Muscle layer of duodenum (tissue), 2 donors: ENCODE measurements around the gene MN1.

Experiments
- H3K27ac ChIP-seq: one replicate; pipeline ENCODE4 v1.7.0; 2013; ENCODE audit warnings: mild to moderate bottlenecking, low read length
- H3K27me3 ChIP-seq: one replicate; pipeline ENCODE4 v1.7.0; 2013; ENCODE audit warnings: low read depth, mild to moderate bottlenecking, control low read depth, low read length
- H3K36me3 ChIP-seq, 2 donors: one replicate each; pipeline ENCODE4 v1.7.0; 2013; ENCODE audit warnings: low read length in 2 of 2, control low read depth in 1 of 2, mild to moderate bottlenecking in 1 of 2; ENCODE audit not compliant: insufficient read depth in 2 of 2, control insufficient read depth in 1 of 2
- H3K4me1 ChIP-seq, 2 donors: one replicate each; pipeline ENCODE4 v1.7.0; 2013; ENCODE audit warnings: low read length in 2 of 2, mild to moderate bottlenecking in 2 of 2, control low read depth in 1 of 2, moderate library complexity in 1 of 2; ENCODE audit not compliant: insufficient read depth in 2 of 2, control insufficient read depth in 1 of 2
- H3K4me3 ChIP-seq, 2 donors: one replicate each; pipeline ENCODE4 v1.7.0; 2013; ENCODE audit warnings: low read length in 2 of 2, low read depth in 1 of 2, mild to moderate bottlenecking in 1 of 2
- H3K9me3 ChIP-seq, 2 donors: one replicate each; pipeline ENCODE4 v1.7.0; 2013; ENCODE audit warnings: low read length in 2 of 2, control low read depth in 1 of 2, mild to moderate bottlenecking in 1 of 2; ENCODE audit not compliant: control insufficient read depth in 1 of 2
- donor health status: healthy.

The MN1 gene

DNA sequence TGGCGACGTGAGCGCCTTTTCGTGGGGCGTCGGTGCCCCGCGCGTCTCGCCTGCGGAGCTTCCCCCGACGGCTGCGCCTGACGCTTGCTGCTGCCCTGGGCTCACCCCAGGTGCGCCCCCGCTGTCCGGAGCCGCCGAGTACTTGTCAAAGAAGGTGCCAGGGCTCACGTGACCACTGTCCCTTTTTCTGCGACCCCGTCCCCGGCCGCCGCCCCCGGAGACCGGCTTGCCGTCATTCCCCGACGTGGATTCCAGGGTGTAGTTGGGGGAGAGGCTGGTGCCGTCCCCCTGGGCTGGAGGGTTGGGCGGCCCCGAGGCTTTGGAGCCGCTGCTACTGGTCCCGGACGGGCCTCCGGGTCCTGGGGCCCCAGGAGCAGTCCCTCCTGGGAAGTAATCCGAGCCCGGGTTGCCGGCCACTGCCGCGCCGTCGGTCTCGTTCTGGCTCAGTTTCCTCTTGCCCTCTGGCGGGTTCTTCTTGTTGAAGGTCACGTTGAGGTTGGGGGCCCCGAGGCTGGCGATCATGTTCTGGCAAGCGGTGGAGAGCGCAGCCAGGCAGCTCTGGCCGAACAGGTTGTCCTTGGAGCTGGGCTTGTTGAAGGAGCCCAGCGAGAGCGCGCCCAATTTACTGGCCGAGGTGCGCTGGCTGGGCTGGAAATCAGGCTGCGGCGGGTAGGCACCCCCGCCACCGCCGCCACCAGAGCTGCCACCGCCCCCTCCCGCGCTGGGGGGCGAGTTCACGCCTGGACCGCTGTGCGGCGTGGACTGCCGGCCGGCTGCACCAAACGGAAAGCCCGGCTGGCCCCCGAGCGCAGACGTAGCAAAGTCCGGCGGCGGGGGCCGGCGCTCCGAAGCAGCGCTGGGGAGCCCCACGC, 3.8 kb downstream of the MN1 start:
- Histone ChIP-seq H3K4me1 (peaks cover 0 to 24% of the 10 kb centered on the region in 2 donors), H3K36me3 (no peaks in the 10 kb centered on the region), H3K27ac (no peak overlapping the region), H3K4me3 (peak overlapping the region in 1 of 2 donors; percentile 90), H3K9me3 (no peaks in the 10 kb centered on the region), H3K27me3 (no peaks in the 10 kb centered on the region)

DNA sequence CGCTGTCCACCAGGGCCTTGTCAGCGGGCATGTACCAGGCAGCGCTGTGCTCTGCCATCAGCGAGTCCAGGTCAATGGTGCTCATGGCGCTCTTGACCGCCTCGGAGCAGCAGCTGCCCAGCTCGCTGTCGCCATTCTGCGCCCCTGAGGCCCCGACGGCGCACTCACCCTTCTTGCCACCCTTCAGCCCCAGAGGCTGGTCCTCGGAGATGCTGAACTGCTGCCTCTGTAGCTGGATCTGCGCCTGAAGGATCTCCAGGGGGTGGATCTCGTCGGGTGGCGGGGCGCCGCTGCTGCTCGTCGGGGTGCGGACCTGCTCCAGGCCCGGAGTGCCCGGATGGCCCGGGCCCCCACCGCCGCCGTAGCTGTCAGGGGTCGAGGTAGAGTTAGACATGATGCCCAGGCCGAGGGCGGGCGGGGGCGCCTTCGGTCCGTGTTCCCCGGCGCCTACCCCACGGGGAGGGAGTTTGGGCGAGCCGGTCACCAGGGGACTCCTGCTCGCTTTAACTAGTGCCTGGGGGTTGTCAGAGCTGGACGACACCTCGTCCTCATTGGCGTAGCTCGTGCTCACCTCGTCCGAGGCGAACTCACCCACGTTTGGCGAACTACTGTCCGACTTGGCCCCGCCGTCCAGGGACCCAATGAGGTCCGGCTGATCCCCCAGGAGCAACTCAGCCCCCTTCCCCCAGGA, 4.6 kb downstream of the MN1 start:
- peaks cover 0 to 24% of the 10 kb centered on the region in 2 donors for H3K4me1 ChIP-seq
- H3K4me3 ChIP-seq = peak overlapping the region; percentile 11 to 90
- H3K9me3 ChIP-seq = no peaks in the 10 kb centered on the region
- H3K27ac ChIP-seq = peak overlapping the region; percentile 74
- H3K36me3 ChIP-seq = no peaks in the 10 kb centered on the region
- H3K27me3 ChIP-seq = no peaks in the 10 kb centered on the region

DNA sequence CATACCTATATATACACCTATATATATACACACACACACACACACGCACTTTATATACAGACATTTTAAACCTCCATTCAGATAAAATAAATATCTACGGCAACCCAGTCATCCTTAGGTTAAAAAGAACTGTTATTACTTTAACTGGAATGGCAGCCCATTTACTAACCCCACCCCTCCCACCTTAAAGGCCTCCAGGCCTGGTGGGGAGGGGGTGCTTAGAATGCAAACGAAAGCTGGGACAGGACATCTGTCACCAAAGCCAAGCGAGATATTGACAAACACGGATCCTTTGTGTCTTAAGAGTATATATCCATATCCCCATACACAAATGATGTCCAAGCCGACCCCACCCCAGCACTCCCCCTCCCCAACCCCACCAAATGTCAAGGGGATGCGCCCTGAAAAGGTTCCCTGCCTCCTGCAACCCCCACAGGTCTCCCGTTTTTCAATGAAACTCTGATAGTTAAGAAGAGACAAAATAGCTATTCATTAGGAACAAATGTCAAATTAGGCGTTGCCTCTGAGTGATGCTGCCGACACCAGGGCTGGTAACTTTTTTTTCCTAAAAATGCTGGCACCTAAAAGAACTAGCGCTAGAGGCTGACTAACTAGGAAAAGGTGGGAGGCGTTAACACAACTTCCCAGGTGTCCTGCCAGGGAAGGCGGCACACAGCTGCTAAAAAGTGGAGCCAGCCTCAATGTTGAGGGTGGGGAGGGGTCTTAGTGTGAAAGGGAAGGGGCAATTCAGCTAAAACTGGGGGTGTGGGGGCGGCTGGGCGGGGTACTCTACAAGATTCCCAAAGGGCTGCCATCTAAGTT, 5.6 kb downstream of the MN1 start:
- Histone ChIP-seq H3K9me3 (no peaks in the 10 kb centered on the region), H3K4me1 (peaks cover 0 to 24% of the 10 kb centered on the region in 2 donors), H3K27me3 (no peaks in the 10 kb centered on the region), H3K36me3 (no peaks in the 10 kb centered on the region), H3K27ac (peak overlapping the region; percentile 74), H3K4me3 (peak overlapping the region; percentile 52 to 90)

DNA sequence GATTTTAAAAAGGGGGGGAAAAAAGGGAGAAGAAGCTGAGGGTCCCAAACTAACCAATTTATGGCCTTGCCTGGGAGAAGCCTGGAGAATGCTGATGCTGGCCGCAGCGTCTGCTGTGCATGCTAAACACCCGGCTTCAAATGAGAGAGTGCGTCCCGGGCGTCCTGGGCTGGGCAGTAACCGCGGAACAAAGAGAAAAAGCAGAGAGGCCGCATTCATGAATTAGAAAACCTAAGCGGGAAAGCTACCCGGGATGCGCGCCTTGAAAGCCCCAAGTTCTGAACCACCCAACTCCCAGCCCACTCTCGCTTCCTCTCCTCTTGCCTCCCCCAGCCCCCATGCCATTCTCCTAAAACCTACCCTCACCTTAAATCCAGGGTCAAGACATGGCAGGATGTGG, 6.5 kb downstream of the MN1 start:
- H3K36me3 ChIP-seq = no peaks in the 10 kb centered on the region
- peak overlapping the region; percentile 52 to 90 for H3K4me3 ChIP-seq
- peaks cover 0 to 17% of the 10 kb centered on the region in 2 donors for H3K4me1 ChIP-seq
- no peaks in the 10 kb centered on the region for H3K9me3 ChIP-seq
- peak overlapping the region; percentile 47 for H3K27ac ChIP-seq
- no peaks in the 10 kb centered on the region for H3K27me3 ChIP-seq

DNA sequence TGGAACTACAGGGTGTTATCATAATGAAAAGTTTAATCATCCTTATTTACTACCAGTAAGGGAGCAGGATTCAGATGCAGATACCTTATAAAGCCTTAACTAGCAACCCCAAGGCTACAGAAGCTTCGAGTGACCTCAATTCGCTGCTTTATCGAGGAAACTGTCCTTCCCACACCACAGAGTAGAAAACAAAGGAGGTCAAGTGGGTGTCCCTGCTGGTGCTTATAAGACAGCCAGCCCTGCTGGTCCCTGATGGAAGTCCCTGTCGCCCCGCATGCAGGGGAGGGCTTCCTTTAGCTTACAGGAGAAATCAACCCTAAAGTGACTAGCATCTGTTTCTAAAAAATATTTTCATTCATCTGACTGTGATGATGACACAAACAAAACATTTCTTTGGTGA, 7.3 kb downstream of the MN1 start:
- H3K9me3 ChIP-seq = no peaks in the 10 kb centered on the region
- H3K36me3 ChIP-seq = no peaks in the 10 kb centered on the region
- H3K4me1 ChIP-seq = peaks cover 0 to 11% of the 10 kb centered on the region in 2 donors
- peak overlapping the region in 1 of 2 donors; percentile 90 for H3K4me3 ChIP-seq
- H3K27me3 ChIP-seq = no peaks in the 10 kb centered on the region
- peak overlapping the region; percentile 47 for H3K27ac ChIP-seq

DNA sequence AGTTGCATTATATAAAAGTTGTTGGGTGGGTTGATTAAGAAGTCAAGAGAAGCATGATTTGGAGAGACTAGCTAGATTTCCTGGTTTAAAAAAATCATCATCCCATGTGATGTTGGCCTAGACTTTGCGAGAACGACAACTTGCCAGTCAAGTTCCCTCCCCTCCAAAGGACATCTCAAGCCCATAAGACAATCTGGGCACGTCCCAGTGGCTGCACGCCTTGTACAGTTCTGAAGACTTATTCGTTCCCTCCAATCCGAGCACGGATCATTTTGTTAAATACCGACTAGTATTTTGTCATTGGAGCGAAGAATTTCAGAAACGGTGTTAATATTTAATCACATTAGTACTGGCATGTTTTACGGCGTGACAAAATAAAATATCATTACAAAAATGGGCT, 8.0 kb downstream of the MN1 start:
- Histone ChIP-seq H3K27me3 (no peaks in the 10 kb centered on the region), H3K9me3 (no peaks in the 10 kb centered on the region), H3K4me1 (peaks cover 0 to 6% of the 10 kb centered on the region in 2 donors), H3K4me3 (peak overlapping the region in 1 of 2 donors; percentile 90), H3K36me3 (no peaks in the 10 kb centered on the region), H3K27ac (peak overlapping the region; percentile 47)

DNA sequence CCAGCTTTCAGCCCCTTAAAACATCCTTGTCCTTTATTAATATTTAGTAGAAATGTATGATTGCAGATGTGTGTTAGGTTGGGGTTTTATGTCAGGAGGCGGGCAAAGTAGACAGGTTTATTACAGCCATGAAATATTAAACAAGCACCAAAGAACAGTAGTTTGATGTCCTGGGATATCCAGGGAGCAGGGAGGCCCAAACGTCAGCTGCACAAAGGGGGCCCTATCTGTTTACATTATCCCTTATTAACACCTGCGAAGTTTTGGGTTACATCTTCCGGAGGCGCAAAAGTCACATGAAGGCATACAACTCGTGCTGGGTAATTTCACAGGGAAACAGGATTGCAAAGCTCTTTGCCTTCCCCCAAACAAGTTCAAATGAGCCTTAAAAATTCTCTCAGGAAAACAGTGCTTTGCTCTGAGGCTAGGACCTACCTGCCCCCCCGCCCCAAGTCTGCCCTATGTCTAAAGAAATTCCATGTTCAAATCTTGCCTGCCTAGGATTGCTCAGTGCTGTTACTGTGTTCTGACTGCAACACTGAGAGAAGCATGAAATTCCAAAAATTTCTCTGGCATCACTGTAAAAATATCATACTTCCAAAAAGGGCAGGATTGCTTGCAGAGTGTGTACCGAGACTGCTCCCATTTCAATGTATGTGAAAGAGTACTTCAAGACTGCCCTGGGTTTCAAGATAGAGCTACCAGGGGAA, 8.9 kb downstream of the MN1 start:
- Histone ChIP-seq H3K27ac (peak overlapping the region; percentile 48), H3K4me1 (peaks cover 0 to 3% of the 10 kb centered on the region in 2 donors), H3K9me3 (no peaks in the 10 kb centered on the region), H3K27me3 (no peaks in the 10 kb centered on the region), H3K4me3 (peak overlapping the region in 1 of 2 donors; percentile 20), H3K36me3 (no peaks in the 10 kb centered on the region)

DNA sequence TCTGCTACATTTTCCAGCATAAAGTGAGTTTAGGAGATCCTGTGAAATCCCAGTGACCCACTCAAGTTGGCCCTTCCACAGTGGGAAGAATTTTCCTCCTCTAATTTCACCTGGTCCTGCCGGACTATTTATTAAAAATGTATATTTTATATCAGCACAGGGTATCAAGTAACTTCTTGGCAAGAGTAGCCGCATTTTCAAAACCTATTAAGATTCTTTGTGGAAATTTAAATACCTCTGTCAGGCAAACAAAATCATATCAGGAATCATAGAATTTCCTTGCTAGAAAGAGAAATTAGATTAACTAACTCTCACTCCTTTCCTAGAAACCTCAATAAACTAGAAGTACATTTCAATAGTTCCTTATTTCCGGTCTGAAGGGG, 9.7 kb downstream of the MN1 start:
- Histone ChIP-seq H3K4me3 (peak overlapping the region in 1 of 2 donors; percentile 43), H3K27me3 (no peaks in the 10 kb centered on the region), H3K36me3 (no peaks in the 10 kb centered on the region), H3K4me1 (peaks cover 0 to 7% of the 10 kb centered on the region in 2 donors), H3K9me3 (no peaks in the 10 kb centered on the region), H3K27ac (peak overlapping the region; percentile 66)

DNA sequence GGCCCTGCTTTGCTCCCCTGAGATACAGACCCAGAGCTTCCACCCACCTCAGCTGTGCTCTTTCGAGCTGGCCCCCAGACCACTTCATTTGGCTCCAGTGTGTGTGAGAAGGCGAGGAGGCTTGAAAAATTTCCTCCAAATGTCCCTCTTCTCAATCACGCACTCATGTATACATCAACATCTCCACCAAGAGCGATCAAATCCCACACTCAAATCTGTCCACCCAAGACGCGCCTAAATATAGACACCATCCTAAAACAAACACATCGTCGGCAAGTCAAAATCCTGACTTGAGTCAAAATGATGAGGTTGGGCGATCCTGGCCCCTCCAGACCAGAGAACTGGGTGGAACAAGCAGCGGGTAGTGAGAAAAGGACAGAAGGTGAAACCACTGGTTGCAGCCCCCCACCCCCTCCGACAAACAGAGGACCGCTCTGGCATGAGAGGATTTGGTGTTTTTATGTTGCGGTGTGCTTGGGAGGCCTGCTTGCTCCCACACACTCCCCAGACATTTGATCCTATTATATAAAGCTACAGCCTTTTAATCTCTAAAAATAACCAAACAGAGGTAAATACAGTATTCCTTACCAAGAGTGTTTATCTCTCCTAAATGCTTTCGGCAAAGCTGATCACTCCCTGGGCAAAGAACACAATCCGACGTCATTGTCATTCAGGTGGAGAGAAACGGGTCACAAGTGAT, 10.2 kb downstream of the MN1 start:
- no peaks in the 10 kb centered on the region for H3K27me3 ChIP-seq
- peak overlapping the region; percentile 66 for H3K27ac ChIP-seq
- peaks cover 0 to 7% of the 10 kb centered on the region in 2 donors for H3K4me1 ChIP-seq
- no peaks in the 10 kb centered on the region for H3K36me3 ChIP-seq
- peak overlapping the region in 1 of 2 donors; percentile 43 for H3K4me3 ChIP-seq
- no peaks in the 10 kb centered on the region for H3K9me3 ChIP-seq

DNA sequence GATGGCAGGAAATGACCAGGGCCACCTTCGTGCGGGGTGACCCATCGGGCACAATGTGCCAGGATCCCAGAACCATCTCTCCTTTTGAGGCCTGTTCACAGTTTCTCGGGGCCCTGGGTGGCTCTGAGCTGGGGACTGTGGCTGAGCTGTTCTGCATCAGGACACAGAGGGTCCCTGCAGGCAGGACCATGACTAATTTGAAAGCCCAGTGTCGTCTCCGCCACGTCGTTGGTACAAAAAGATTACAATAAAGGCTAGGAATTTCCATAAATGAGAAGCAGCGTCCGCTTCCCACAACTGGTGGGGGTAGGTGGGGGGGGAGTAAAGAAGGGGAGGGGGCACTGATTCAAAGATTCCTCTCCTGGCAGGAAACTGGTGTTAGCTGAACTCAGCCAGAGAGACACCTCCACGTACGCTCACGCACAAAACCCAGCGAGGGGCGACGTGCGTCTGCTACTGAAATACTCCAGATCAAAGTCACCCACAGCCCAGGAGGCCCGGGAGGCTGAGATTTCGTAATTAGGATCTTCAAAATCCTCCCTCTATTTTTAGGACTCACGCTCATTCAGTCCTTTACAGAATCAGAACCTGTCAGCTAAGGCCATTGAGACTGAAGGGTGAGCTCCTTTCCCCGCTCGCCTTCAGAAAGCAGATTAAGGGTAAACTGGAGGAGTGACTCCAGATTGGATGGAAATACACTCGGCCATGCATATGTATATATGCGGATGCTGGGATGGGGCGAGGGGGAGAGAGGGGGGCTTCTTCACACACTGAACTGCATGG, 11.0 kb downstream of the MN1 start:
- peak overlapping the region in 1 of 2 donors; percentile 43 for H3K4me3 ChIP-seq
- H3K9me3 ChIP-seq = no peaks in the 10 kb centered on the region
- peaks cover 0 to 7% of the 10 kb centered on the region in 2 donors for H3K4me1 ChIP-seq
- H3K27ac ChIP-seq = peak overlapping the region; percentile 66
- no peaks in the 10 kb centered on the region for H3K27me3 ChIP-seq
- H3K36me3 ChIP-seq = no peaks in the 10 kb centered on the region
